Frontal cortex (tissue), 4 donors: Measurements from ENCODE around the gene MIAT. TPM values are rescaled to one million over a fixed set of nuclear protein-coding genes. Genes with fewer than 3 reads are reported as not detected.
A peak's percentile ranks its signal among the peaks of the same experiment; 100 is the strongest.

Experiments used
- DNase-seq, 2 donors: peaks; one replicate each; pipeline ENCODE4 v3.0.0; 2012; ENCODE audit warnings: low spot score in 2 of 2
- FAIRE-seq: peaks from 2 replicates; lab custom pipeline; 2012; peaks lifted over from hg19 to GRCh38; lab: Jason Lieb, UNC
- total RNA-seq: library from RNA; depleted of rRNA; stranded (reverse); fragments of >200 nt; gene quantifications from one replicate; pipeline ENCODE4 v1.2.3, GENCODE V29; 2014
- donor health status: control.
- donor health status: control.
- donor health status: control.

Gene MIAT
- total RNA-seq, 1 donor from 2014 or later: 110 TPM

GRCh38 chr22:26662160-26662559 lies 4.8 kb downstream of the MIAT start:
- no peak for FAIRE-seq
- DNase-seq: no peak

- no peak for FAIRE-seq
- DNase-seq: no peak
These were observed 6.1 kb downstream of the MIAT start for GRCh38 chr22:26663374-26663923.

DNA sequence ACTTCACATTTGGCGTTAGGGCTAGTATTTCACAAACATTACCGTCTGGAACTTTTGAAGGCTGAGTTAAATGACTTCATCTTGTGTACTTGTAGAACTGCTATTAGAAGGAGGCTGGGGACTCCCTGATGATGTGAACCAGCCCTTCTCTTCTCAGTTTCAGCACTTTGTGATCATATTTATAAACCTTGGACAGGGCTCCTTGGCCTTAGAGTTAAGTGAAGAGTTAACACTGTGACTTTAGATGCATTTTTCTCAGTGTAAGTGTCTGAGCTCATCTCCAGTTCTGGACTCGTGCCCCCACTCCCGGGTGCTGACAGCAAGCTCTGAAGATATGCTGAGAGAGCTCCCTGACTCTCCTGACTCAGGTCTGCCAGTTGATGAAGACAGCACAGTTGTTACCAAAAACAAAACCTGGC lies 8.4 kb downstream of the MIAT start:
- FAIRE-seq: no peak

GRCh38 chr22:26667140-26667539 lies 9.8 kb downstream of the MIAT start:
- FAIRE-seq (no peak), DNase-seq (no peak)

More for the DNA sequence above, 8.4 kb downstream of the MIAT start:
- no peak for DNase-seq

DNA sequence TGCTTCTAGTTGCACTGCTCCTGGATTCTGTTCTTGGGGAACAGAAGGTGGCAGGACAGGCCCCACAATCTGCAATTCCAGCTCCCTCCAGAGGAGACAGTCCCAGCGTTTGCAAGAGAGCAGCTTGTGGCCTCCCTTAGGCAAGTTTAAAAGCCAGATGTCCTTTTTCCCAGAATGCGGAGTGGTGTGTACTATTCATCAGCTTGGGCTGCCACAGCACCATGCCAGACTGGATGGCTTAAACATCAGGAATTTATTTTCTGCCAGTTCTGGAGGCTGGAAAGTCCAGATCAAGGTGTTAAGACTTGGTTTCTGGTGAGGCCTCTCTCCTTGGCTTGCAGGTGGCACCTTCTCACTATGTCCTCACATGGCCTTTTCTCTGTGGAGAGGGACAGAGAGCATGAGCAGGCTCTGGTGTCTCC lies 11.7 kb downstream of the MIAT start:
- no peak for DNase-seq
- FAIRE-seq: no peak

- no peak for DNase-seq
- no peak for FAIRE-seq
These were observed 13.1 kb downstream of the MIAT start for GRCh38 chr22:26670459-26670858.

GRCh38 chr22:26671317-26672059 lies 14.1 kb downstream of the MIAT start:
- FAIRE-seq (no peak), DNase-seq (no peak)

- FAIRE-seq (no peak), DNase-seq (no peak)
These were observed 14.7 kb downstream of the MIAT start for GRCh38 chr22:26672060-26672471.

DNA sequence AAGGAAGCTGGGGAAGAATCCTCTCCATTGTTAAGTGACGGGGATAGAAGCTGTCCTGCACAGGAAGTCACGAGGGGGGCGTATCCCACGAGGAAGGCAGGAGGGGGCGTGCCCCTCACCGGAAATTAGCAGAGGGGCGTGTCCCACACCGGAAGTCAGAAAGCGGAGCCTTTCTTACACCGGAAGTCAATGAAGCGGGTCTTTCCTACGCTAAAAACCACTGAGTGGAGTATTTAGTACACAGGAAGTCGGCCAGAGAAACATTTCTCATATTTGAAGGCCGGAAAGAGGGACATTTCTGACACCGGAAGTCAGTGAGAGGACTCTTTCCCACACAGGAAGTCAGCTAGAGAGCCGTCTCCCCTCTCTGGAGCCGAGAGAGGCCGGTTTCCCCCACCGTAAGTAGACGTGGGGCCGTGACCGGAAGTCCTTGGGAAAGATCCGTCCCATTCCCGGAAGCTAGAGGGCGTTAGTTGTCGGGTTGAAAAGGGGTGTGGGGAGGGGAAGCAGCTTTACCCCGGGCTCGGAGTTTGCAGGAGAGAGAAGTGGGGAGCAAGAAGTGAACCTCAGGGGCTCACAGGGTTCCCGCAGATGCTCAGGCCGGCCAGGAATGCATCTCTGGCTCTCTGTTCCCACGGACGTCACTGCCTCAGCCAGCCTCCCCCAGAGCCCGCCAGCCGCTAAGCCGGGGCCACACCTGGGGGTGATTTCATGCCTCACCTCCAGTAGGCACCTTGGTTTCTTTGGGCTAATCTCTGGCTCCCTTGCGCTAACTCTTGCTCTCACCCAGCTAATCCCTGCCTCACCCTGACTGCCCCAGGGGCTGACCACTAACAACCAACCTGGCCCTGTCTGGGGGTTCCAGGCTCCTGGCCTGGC lies 15.4 kb downstream of the MIAT start:
- no peak for FAIRE-seq
- peak in 1 of 2 donors; percentile 82 for DNase-seq

GRCh38 chr22:26673486-26673885 lies 16.1 kb downstream of the MIAT start:
- DNase-seq (no peak), FAIRE-seq (no peak)

- DNase-seq (no peak), FAIRE-seq (no peak)
These were observed 17.1 kb downstream of the MIAT start for GRCh38 chr22:26674211-26675190.

GRCh38 chr22:26675687-26676268 lies 18.4 kb downstream of the MIAT start:
- FAIRE-seq (no peak), DNase-seq (no peak)

DNA sequence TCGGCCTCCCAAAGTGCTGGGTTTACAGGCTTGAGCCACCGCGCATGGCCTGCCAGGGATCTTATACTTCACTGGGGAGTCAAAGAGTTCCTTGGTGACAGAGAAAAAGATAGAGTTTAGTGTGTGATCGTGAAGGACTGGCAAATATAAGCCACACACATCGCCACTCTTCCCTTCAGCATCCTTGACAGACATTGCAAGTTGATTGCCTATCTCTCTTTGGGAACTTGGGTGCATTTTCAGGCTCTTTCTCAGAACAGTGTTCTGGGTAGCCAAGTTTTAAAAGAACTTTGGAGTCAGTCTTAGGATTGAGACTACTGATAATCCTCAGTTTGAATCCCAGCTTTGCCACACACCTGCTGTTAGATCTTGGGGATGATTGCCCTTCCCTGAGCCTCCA lies 19.8 kb downstream of the MIAT start:
- DNase-seq (no peak), FAIRE-seq (no peak)

GRCh38 chr22:26679003-26679629 lies 21.7 kb downstream of the MIAT start:
- DNase-seq (peak in 1 of 2 donors; percentile 78), FAIRE-seq (no peak)

DNA sequence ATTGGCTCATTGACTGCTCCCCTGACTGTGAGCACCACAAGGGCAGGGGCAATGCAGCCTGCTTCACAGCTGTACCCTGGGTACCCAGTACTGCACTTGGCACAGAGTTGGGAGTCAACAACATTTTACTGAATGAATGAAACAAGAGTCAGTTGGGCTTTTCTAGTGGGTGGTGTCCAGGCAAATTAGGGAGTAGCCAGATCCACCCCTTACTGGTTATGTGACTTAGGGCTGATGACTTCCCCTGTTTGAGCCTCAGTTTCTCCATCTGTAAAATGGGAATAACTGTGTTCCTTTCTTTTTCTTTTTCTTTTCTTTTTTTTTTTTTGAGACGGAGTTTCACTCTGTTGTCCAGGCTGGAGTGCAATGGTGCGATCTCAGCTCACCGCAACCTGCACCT lies 23.1 kb downstream of the MIAT start:
- FAIRE-seq (no peak), DNase-seq (no peak)

DNA sequence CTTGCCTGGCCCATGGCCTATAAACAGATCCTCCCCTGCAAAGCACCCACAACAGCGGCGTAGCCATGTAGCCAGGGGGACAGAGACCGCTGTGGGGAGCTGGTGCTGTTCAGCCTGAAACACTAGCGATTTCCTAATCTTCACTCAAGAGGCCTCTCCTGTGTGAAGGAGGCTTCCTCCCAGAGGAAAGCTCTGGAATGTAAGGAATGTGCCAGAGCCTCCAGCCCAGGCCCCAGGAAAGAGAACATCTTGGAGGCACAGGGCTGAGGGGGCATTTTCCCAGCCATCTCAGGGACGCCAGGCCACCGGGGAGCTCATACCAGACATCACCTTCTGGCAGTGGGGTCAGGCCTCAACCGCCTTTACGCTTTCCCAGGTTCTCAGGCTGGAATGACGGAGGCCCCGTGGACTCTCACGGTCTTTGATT lies 24.0 kb downstream of the MIAT start:
- FAIRE-seq (no peak), DNase-seq (no peak)

DNA sequence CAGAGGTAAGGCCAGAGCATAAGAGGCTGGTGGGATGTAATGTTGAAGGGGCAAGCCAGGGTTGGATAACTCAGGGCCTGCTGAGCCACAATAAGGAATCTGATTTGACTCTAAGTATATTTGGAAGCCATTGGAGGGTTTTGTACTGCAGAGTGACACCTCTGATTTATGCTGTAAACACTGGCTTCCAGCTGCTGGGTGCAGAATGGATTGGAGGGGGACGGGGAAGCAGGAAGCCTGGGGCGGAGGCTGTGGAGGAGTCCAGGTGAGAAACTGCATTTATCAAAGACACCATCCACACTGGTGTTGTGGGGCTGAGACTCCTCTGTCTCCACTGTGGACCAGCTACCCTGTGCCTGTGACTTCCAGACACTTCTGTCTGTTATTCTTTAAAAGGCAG lies 26.8 kb downstream of the MIAT start:
- DNase-seq (no peak), FAIRE-seq (no peak)

DNA sequence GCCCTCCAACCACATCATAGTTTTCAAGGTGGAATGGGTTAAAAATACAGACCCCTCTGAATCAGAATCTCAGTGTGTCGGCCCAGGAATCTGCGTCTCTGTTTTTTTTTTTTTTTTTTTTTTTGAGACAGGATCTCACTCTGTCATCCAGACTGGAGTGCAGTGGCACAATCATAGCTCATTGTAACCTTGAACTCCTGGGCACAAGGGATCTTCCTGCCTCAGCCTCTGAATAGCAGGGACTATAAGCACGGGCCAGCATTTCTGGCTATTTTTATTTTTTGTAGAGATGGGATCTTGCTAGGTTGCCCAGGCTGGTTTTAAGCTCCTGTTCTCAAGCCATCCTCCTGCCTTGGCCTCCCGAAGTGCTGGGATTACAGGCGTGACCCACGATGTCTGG lies 28.2 kb downstream of the MIAT start:
- no peak for DNase-seq
- FAIRE-seq: no peak

- DNase-seq (no peak), FAIRE-seq (no peak)
These were observed 30.1 kb downstream of the MIAT start for GRCh38 chr22:26687439-26687838.
